Upper lobe of right lung (tissue), 1 donor: ENCODE measurements around the gene LRRC8E. TPM values are rescaled to one million over a fixed set of nuclear protein-coding genes. Genes with fewer than 3 reads are reported as not detected.
A peak's percentile ranks its signal among the peaks of the same experiment; 100 is the strongest.

Source experiments
- ATAC-seq: fragments of 200-7000 bp; cut with Tn5 transposase; one replicate; pipeline ENCODE4 v1.9.1; 2020; ENCODE audit warnings: mild to moderate bottlenecking, moderate library complexity
- DNase-seq: peaks from one replicate; pipeline ENCODE4 v3.0.0-alpha.2; 2020
- H3K27ac ChIP-seq: fragments of 200-600 bp; one replicate; pipeline ENCODE4 v1.8.0; 2022
- H3K27me3 ChIP-seq: fragments of 200-600 bp; one replicate; pipeline ENCODE4 v1.8.0; 2022; ENCODE audit warnings: mild to moderate bottlenecking
- H3K36me3 ChIP-seq: fragments of 200-600 bp; one replicate; pipeline ENCODE4 v1.8.0; 2022
- H3K4me1 ChIP-seq: fragments of 200-600 bp; one replicate; pipeline ENCODE4 v1.8.0; 2022
- H3K4me3 ChIP-seq: fragments of 200-600 bp; one replicate; pipeline ENCODE4 v1.8.0; 2022; ENCODE audit warnings: mild to moderate bottlenecking
- H3K9me3 ChIP-seq: fragments of 200-600 bp; one replicate; pipeline ENCODE4 v1.8.0; 2022
- intact Hi-C: fragments of 100-400 bp; cut with DNase I; formaldehyde crosslinking; loops from one replicate; pipeline ENCODE4 v1.11.0; 2022
- total RNA-seq: library from RNA; stranded (reverse); fragmentation: NEBNext Ultra II Directional; extraction: Animal tissue kit (Norgen Biotek cat#: 25700); gene quantifications from one replicate; pipeline ENCODE4 v1.2.1, GENCODE V29; 2021
- TF ChIP-seq, protein P1 (sequence below): fragments of 200-600 bp; IDR thresholded peaks from one replicate; pipeline ENCODE4 v1.8.0; 2022; ENCODE audit warnings: antibody characterized with exemption
- donor health status: DM: no; HTN: yes; CAD: no; lungs with severe emphysema.

LRRC8E gene
- total RNA-seq, 1 donor from 2014 or later = 11.0 TPM

DNA sequence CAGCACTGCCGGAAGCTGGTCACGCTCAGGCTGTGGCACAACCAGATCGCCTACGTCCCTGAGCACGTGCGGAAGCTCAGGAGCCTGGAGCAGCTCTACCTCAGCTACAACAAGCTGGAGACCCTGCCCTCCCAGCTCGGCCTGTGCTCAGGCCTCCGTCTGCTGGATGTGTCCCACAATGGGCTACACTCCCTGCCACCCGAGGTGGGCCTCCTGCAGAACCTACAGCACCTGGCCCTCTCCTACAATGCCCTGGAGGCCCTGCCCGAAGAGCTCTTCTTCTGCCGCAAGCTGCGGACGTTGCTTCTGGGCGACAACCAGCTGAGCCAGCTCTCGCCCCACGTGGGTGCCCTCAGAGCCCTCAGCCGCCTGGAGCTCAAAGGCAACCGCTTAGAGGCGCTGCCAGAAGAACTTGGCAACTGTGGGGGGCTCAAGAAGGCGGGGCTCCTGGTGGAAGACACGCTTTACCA, 12.1 kb downstream of the LRRC8E start:
- ATAC-seq (no peak), DNase-seq (no peak)
- Histone ChIP-seq H3K9me3 (no peaks in the 10 kb centered on the region), H3K36me3 (no peaks in the 10 kb centered on the region), H3K27ac (no peak overlapping the region), H3K27me3 (no peaks in the 10 kb centered on the region), H3K4me3 (no peak overlapping the region), H3K4me1 (peaks cover 18% of the 10 kb centered on the region)
- TF ChIP-seq, protein P1, sequence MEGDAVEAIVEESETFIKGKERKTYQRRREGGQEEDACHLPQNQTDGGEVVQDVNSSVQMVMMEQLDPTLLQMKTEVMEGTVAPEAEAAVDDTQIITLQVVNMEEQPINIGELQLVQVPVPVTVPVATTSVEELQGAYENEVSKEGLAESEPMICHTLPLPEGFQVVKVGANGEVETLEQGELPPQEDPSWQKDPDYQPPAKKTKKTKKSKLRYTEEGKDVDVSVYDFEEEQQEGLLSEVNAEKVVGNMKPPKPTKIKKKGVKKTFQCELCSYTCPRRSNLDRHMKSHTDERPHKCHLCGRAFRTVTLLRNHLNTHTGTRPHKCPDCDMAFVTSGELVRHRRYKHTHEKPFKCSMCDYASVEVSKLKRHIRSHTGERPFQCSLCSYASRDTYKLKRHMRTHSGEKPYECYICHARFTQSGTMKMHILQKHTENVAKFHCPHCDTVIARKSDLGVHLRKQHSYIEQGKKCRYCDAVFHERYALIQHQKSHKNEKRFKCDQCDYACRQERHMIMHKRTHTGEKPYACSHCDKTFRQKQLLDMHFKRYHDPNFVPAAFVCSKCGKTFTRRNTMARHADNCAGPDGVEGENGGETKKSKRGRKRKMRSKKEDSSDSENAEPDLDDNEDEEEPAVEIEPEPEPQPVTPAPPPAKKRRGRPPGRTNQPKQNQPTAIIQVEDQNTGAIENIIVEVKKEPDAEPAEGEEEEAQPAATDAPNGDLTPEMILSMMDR = no peak
- intact Hi-C loops = no loop called here

DNA sequence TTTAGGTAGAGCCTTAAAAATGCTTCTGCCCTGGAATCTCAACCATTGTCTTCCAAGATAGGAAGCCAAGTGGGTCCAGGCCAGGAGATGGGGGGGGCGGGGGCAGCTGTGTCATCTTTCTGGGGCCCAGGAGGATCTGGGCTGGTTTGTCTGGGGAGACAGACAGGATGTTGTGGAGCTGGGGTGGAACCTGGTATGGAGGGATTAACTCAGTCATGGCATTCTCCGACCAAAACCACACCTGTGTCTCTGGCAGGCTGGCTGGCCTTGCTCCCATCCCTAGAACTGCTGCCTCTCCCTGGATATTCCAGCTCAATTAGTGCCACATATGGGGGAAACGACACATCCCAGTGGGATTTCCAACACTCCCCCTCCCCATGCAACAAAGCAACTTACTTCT, 12.6 kb downstream of the LRRC8E start:
- H3K4me1 ChIP-seq = peaks cover 22% of the 10 kb centered on the region
- ATAC-seq (no peak), DNase-seq (no peak)
- H3K4me3 ChIP-seq = no peak overlapping the region
- H3K27ac ChIP-seq = no peak overlapping the region
- no peaks in the 10 kb centered on the region for H3K36me3 ChIP-seq
- no peaks in the 10 kb centered on the region for H3K9me3 ChIP-seq
- TF ChIP-seq, protein P1 = no peak
- intact Hi-C loops = no loop called here
- H3K27me3 ChIP-seq = no peaks in the 10 kb centered on the region

DNA sequence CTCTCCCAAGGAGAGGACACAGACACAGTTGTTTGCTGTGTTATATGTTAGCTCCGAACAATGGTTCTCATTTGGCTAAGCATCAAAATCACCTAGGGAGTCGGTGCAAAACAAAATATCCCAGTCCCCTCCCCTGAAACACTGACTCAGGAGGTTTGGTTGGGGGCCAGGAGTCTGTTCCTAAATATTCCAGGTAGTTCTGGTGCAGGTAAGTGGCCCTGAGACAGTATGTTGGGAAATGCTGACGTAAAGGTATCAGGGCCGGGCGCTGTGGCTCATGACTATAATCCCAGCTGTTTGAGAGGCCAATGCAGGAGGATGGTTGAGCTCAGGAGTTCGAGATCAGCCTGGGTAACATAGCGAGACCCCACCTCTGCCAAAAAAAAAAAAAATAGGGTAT, 13.0 kb downstream of the LRRC8E start:
- Histone ChIP-seq H3K27ac (no peak overlapping the region), H3K4me3 (no peak overlapping the region), H3K4me1 (peaks cover 22% of the 10 kb centered on the region), H3K36me3 (no peaks in the 10 kb centered on the region), H3K9me3 (no peaks in the 10 kb centered on the region), H3K27me3 (no peaks in the 10 kb centered on the region)
- ATAC-seq (no peak), DNase-seq (no peak)
- intact Hi-C loops = no loop called here
- TF ChIP-seq, protein P1 = no peak

DNA sequence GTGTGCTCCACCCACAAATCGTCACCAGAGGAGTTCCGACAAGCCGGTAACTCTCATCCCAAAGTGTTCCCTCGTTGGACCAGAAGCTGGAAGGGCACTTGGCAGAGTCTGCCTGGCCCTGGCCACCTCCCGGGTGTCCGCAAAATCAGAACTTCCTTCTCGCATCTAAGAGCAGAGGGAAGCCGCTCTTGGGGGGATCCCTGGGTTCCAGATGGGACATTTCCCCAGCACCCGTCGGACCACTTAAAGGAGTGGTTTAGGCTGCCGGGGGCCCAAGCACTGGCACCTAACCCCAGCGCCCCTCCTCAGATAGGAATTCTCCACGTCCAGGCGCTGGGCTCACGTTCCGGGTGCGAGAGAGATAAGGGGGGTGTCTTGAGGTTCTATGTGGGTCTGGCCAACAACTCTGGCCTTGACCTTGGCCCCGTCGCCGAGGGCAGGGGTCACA, 14.5 kb downstream of the LRRC8E start:
- H3K36me3 ChIP-seq = no peaks in the 10 kb centered on the region
- peaks cover 22% of the 10 kb centered on the region for H3K4me1 ChIP-seq
- H3K9me3 ChIP-seq = no peaks in the 10 kb centered on the region
- intact Hi-C loops = no loop called here
- H3K27ac ChIP-seq = peak overlapping the region; percentile 84
- ATAC-seq (peak; percentile 1), DNase-seq (no peak)
- H3K4me3 ChIP-seq = peak overlapping the region; percentile 82
- TF ChIP-seq, protein P1 = no peak
- no peaks in the 10 kb centered on the region for H3K27me3 ChIP-seq

DNA sequence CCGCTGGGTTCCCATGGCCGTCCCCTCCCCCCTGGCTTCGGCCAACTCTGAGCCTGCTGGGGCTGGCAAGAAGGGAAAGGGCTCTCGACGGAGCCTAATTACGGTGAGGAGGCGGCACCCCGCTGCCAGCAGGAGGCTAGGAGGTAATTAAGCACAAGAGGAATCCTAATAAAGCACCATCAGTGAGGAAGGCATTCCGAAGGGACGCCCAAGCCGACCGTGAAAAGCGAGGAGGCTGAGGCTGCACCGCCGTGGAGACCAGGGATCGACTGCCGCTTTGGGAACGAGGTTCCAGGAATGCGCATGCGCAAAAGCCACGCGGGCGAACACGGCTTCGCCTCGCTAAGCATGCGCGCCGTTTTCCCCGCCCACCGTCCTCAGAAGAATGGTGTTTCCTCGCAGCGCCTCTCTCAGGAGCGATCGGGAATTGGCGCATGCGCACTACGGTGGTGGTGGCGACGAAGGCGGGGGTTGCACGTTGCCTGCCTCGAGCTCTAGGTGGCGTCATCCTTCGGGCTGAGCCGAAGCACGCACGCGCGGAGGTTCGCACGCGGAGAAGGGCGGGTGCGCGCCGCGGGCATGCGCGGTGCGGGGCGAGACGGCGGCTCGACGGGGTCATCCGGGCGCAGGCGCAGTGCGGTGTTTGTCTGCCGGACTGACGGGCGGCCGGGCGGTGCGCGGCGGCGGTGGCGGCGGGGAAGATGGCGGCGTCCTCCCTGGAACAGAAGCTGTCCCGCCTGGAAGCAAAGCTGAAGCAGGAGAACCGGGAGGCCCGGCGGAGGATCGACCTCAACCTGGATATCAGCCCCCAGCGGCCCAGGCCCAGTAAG, 15.1 kb downstream of the LRRC8E start, which contains the start of gene MAP2K7:
TSS of gene MAP2K7 (plus strand) at position 634 of the 830 bp plus-strand sequence. CDS start at position 702, 68 bp downstream.
- H3K4me3 ChIP-seq = peak within 1 kb of the TSS; percentile 82
- intact Hi-C loops = no loop called here
- ATAC-seq (peak; percentile 91), DNase-seq (peak; percentile 100)
- peak within 1 kb of the TSS; percentile 84 for H3K27ac ChIP-seq
- no peaks in the 10 kb centered on the region for H3K27me3 ChIP-seq
- TF ChIP-seq, protein P1 = peak; percentile 62
- H3K9me3 ChIP-seq = no peaks in the 10 kb centered on the region
- peaks cover 22% of the 10 kb centered on the region for H3K4me1 ChIP-seq
- H3K36me3 ChIP-seq = no peaks in the 10 kb centered on the region
